ENCODE measurements around the gene GALNT2.

DNA sequence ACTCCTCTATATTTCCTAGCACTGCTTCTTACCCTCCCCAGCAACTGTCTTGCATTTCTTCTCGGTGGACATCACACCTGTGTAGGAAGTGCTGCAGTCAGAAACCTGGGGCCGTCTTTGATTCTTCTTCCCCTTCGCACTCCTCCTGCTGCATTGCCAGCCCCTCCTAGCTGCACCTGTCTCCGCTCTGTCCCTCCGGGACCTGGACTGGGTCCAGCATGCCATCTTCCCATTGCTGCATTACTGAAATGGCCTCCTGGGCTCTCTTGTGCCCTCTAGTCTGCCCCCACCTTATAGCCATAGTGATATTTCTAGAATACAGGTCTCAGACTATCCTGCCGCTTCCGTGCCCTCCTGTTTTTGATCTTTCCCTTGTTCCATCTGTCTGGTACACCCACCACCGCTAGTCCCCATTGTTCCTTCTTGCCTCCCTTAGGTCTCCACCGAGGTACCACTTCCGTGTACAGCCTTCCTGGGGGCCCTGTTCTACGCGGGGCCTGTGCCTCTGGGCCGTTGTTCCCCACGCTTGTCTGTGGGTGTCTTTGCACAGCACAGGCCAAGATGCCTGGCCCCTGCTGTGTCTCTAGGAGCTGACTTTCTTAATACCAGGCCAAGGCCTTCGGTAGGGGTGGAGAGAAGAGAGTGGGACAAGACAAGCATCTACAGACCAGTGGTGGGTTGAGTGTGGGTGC is 107.6 kb downstream of the GALNT2 start:
- TF ChIP-seq CHD2 (IDR thresholded peaks at IDR 0.05; ENCODE audit: low read length, partially characterized antibody): no peak
- TF ChIP-seq KDM5A (IDR thresholded peaks at IDR 0.05): no peak
- TF ChIP-seq, protein P1, sequence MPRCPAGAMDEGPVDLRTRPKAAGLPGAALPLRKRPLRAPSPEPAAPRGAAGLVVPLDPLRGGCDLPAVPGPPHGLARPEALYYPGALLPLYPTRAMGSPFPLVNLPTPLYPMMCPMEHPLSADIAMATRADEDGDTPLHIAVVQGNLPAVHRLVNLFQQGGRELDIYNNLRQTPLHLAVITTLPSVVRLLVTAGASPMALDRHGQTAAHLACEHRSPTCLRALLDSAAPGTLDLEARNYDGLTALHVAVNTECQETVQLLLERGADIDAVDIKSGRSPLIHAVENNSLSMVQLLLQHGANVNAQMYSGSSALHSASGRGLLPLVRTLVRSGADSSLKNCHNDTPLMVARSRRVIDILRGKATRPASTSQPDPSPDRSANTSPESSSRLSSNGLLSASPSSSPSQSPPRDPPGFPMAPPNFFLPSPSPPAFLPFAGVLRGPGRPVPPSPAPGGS (IDR thresholded peaks at IDR 0.05): no peak
- TF ChIP-seq, protein P2, sequence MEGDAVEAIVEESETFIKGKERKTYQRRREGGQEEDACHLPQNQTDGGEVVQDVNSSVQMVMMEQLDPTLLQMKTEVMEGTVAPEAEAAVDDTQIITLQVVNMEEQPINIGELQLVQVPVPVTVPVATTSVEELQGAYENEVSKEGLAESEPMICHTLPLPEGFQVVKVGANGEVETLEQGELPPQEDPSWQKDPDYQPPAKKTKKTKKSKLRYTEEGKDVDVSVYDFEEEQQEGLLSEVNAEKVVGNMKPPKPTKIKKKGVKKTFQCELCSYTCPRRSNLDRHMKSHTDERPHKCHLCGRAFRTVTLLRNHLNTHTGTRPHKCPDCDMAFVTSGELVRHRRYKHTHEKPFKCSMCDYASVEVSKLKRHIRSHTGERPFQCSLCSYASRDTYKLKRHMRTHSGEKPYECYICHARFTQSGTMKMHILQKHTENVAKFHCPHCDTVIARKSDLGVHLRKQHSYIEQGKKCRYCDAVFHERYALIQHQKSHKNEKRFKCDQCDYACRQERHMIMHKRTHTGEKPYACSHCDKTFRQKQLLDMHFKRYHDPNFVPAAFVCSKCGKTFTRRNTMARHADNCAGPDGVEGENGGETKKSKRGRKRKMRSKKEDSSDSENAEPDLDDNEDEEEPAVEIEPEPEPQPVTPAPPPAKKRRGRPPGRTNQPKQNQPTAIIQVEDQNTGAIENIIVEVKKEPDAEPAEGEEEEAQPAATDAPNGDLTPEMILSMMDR (IDR thresholded peaks at IDR 0.05): no peak
- TF ChIP-seq RAD21 (conservative IDR thresholded peaks at IDR 0.05 in 1 of 2, IDR thresholded peaks at IDR 0.05 in 1 of 2): no peak
- TF ChIP-seq EP300 (IDR thresholded peaks at IDR 0.05): no peak
- no peak for TF ChIP-seq BHLHE40 (IDR thresholded peaks at IDR 0.05; ENCODE audit: low read depth, low read length)
- no peak for TF ChIP-seq POLR2A (IDR thresholded peaks at IDR 0.05; ENCODE audit: low read length)
- TF ChIP-seq, protein P3, sequence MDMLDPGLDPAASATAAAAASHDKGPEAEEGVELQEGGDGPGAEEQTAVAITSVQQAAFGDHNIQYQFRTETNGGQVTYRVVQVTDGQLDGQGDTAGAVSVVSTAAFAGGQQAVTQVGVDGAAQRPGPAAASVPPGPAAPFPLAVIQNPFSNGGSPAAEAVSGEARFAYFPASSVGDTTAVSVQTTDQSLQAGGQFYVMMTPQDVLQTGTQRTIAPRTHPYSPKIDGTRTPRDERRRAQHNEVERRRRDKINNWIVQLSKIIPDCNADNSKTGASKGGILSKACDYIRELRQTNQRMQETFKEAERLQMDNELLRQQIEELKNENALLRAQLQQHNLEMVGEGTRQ (IDR thresholded peaks at IDR 0.05): no peak
- no peak for TF ChIP-seq RFX5 (IDR thresholded peaks at IDR 0.05)
- no peak for TF ChIP-seq SMC3 (IDR thresholded peaks at IDR 0.05)
- TF ChIP-seq, protein P4, sequence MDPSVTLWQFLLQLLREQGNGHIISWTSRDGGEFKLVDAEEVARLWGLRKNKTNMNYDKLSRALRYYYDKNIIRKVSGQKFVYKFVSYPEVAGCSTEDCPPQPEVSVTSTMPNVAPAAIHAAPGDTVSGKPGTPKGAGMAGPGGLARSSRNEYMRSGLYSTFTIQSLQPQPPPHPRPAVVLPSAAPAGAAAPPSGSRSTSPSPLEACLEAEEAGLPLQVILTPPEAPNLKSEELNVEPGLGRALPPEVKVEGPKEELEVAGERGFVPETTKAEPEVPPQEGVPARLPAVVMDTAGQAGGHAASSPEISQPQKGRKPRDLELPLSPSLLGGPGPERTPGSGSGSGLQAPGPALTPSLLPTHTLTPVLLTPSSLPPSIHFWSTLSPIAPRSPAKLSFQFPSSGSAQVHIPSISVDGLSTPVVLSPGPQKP (IDR thresholded peaks at IDR 0.05; ENCODE audit: low read depth, low read length): no peak

Measured in A549 (cell line).